Measurements from ENCODE around the gene CLDN14.

Gene CLDN14

GRCh38 chr21:36471254-36471723, 8.6 kb downstream of the CLDN14 start:
- DNase-seq (ENCODE audit: low spot score): no peak

- no peak for DNase-seq (ENCODE audit: low spot score)
Measured at GRCh38 chr21:36470294-36470693, 9.6 kb downstream of the CLDN14 start.

GRCh38 chr21:36466061-36466511, 13.8 kb downstream of the CLDN14 start:
- DNase-seq (ENCODE audit: low spot score): no peak

- DNase-seq (ENCODE audit: low spot score): no peak
Measured at GRCh38 chr21:36465478-36465877, 14.4 kb downstream of the CLDN14 start.

GRCh38 chr21:36464590-36464989, 15.3 kb downstream of the CLDN14 start:
- DNase-seq (ENCODE audit: low spot score): no peak

GRCh38 chr21:36463991-36464390, 15.9 kb downstream of the CLDN14 start:
- DNase-seq (ENCODE audit: low spot score): no peak

GRCh38 chr21:36463204-36463603, 16.7 kb downstream of the CLDN14 start:
- DNase-seq (ENCODE audit: low spot score): no peak

- DNase-seq (ENCODE audit: low spot score): no peak
Measured at GRCh38 chr21:36461918-36462486, 17.9 kb downstream of the CLDN14 start.

- DNase-seq (ENCODE audit: low spot score): no peak
Measured at GRCh38 chr21:36461277-36461917, 18.5 kb downstream of the CLDN14 start.

GRCh38 chr21:36460866-36461265, 19.1 kb downstream of the CLDN14 start:
- DNase-seq (ENCODE audit: low spot score): no peak

GRCh38 chr21:36459098-36459497, 20.8 kb downstream of the CLDN14 start:
- no peak for DNase-seq (ENCODE audit: low spot score)

GRCh38 chr21:36456729-36457414, 23.1 kb downstream of the CLDN14 start:
- no peak for DNase-seq (ENCODE audit: low spot score)

- DNase-seq (ENCODE audit: low spot score): no peak
Measured at GRCh38 chr21:36454706-36455105, 25.2 kb downstream of the CLDN14 start.

GRCh38 chr21:36454093-36454531, 25.8 kb downstream of the CLDN14 start:
- DNase-seq (ENCODE audit: low spot score): no peak

GRCh38 chr21:36452281-36452825, 27.6 kb downstream of the CLDN14 start:
- no peak for DNase-seq (ENCODE audit: low spot score)

- no peak for DNase-seq (ENCODE audit: low spot score)
Measured at GRCh38 chr21:36451506-36451905, 28.4 kb downstream of the CLDN14 start.

- no peak for DNase-seq (ENCODE audit: low spot score)
Measured at GRCh38 chr21:36450511-36450910, 29.4 kb downstream of the CLDN14 start.

GRCh38 chr21:36446301-36446700, 33.6 kb downstream of the CLDN14 start:
- DNase-seq (ENCODE audit: low spot score): no peak

GRCh38 chr21:36441715-36442114, 38.2 kb downstream of the CLDN14 start:
- no peak for DNase-seq (ENCODE audit: low spot score)

GRCh38 chr21:36437745-36438128, 42.2 kb downstream of the CLDN14 start:
- no peak for DNase-seq (ENCODE audit: low spot score)

- no peak for DNase-seq (ENCODE audit: low spot score)
Measured at GRCh38 chr21:36436829-36437744, 42.8 kb downstream of the CLDN14 start.

- DNase-seq (ENCODE audit: low spot score): no peak
Measured at GRCh38 chr21:36434144-36434543, 45.8 kb downstream of the CLDN14 start.
